COLO668 (cell line): ENCODE results near the gene UQCRQ.

Experiments used
- DNase-seq: peaks from one replicate; lab custom pipeline; 2025; ENCODE audit not compliant: unreplicated experiment; lab: John Stamatoyannopoulos, UW

Gene UQCRQ

DNA sequence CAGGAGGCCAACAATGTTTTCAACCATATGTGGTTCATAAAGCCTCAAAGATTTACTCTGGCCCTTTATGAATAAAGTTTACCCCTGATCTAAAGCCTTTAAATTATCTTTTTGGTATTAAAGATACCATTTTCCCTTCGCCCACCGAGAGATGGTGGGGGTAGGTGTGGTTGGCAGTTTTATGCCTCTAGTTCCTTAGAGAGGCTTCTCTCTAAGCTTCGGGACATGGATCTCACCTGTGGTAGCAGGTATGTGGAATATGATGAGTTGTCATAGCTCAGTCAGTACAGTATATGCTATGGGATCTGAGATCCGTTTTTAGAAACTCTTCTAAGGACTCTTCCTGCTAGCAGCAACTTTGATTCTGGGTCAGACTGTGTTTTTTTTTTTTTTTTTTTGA lies 2.3 kb downstream of the UQCRQ start:
- DNase-seq: no peak

DNA sequence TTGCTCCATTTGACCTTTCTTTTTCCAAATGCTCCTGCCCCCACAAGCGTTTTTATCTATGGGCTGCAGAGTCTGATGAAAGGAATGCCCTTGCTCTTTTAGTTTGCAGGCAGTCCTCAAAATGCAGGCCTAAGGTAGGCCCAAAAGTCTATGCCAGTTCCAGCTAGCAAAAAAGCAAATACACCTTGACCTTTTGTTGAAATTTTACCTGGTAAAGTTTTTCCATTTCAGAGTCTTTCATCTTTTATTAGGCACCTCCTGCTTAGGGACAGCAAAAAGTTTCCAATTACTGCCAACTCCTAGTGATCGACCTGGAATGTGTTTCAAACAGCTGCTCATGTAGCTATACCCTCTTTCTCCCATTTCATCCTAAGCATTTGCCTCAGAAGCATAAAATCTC lies 4.4 kb downstream of the UQCRQ start:
- DNase-seq: no peak

DNA sequence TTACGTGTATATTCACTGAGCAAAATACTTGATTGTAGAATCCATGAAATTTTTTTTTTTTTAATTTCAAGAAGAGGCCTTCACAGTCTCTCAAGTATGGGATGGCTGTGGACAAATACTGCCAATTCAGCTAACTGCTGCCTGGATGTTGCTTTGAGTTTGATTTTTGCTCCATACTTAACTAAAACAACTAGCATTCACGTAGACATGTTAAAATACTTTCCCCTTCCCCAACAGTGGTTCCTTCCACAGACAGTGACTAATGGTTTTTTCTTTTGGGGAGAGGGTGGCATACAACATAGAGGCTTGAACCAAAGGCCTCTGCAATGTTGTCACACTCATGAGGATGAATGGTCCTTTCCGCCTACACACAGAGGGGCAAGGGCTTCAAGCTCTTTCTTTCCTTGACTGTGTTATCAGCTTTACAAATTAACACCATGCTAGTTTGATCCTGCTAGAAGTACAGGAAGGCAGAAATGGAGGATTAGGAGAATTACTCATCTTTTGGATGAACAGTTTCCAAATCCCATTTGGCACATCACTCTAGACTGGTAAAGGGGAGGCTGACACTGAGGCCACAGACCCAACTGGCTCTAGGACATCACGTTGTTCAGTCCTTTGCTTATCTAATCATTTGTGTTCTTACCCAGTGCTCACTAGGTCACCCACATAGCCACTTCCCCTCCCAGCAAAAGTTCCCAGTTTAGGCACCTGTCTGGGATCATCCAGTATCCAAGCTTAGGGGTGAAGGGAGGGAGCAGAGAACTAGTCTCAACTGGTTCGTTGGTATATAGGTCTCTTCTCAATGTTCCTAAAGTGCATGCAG lies 5.2 kb downstream of the UQCRQ start:
- DNase-seq: no peak

DNA sequence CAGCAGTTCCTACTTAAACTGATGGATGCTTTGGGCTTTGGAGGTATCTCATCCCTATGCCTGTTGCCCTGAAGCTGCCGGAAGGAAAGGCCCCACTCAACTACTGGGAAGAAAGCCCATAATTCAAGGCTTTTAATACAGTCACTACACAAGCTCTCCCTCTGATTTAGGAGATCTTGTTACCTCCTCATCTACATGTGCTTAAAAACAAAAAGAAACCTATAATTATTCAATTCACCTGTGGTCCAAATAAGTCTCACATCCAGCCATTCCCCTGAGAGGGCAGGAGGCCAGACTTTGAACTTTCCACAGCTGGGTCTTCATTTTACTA lies 6.3 kb downstream of the UQCRQ start:
- DNase-seq: no peak

DNA sequence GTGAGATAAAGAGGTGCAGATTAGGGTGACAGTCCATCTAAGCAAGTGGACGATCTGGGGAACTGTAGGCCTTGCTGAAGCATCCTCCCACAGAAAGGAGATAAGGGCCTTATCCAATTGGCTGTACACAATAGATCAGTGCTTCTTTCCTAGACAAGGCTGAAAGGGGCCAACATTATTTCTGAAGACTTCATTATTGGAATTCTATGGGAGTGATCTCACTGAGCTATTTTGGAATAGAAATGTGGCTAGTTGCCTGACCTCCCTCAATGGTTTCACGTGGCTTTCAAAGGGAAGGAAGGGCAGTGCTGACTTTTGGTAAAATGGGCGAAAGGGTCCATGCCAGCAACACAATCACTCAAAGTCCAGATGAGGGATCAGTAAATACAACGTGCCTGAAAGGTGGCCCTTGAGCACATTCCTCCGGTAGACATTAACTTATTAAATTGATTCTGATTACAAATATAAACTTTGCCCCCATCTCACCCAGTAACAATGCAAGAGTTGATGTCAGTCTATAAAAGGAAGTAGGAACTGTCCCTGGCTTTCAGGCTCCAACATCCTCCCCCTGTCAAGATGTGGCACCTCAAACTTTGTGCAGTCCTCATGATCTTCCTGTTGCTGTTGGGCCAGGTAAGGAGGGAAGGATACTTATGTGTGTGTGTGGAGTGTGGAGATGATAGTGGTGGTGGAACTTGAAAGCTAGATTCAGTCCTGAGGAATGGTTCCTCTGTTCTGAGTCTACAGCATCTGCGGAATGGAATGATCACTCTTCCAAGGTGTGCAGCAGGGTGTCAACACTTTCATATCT lies 6.9 kb downstream of the UQCRQ start, which contains the start of gene LEAP2:
LEAP2 (plus strand) TSS at position 550 of the 811 bp plus-strand sequence; CDS start at position 577, 27 bp downstream.
- no peak for DNase-seq

DNA sequence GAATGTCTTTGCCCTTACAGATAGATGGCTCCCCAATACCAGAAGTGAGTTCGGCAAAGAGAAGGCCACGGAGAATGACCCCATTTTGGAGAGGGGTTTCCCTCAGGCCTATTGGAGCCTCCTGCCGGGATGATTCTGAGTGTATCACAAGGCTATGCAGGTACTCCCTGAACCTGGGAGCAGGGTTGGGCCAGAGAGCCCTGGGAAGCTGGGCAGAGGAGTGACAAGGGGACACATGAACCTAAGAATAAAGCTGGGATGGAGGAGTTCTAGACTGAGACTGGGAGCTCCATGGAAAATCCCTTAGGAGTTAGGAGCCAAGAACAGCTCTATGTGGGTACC lies 7.5 kb downstream of the UQCRQ start:
- no peak for DNase-seq

DNA sequence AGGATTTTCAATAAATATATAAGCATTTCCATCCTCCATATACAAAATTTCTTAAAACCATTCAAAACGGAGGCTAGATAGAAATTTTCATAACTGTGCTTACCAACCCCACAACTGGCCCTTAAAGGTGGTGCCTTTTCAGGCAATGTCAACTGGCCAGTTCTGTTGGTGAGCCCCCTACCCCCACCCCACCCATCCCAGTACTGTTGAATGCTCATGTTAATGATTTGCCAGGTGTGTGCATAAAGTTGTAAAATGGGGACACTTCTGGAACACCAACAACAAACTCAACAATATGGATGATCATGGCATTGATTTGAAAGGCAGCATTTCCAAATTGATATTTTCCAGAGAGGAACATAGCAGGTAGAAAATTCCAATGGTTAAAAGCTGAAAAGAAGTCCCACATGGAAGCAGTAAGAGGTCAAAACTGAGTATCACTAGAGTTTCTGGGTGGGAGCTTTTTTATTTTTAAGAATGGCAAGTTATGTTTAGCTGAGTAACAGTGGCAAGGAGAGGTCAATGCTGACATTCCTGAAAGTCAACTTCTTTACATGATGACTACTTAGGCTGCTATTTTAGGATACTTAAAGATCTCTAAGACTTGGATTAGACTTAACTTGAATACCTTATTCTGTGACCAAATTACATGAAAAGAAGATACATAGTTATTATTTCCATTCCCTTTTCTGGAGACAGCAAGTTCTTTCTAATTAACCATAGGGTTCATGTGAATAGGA lies 9.7 kb downstream of the UQCRQ start:
- DNase-seq: no peak

DNA sequence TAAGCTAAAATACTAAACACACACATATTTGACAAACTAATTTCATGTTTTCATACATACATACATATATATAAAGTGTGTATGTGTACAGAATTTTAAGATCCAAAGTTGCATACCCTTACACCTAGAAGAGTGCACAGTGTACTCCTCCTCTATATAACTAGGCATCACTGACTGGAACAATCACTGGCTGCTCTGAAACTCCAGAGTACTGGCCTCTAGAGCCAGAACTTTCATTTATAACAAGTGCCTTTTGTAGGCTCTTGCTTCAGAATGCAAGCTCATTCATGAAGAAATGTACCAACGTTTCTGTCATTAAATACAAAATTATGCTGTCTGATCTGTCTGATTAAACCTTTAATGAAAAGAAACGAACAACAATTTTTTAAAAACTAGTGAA lies 11.0 kb downstream of the UQCRQ start:
- no peak for DNase-seq

DNA sequence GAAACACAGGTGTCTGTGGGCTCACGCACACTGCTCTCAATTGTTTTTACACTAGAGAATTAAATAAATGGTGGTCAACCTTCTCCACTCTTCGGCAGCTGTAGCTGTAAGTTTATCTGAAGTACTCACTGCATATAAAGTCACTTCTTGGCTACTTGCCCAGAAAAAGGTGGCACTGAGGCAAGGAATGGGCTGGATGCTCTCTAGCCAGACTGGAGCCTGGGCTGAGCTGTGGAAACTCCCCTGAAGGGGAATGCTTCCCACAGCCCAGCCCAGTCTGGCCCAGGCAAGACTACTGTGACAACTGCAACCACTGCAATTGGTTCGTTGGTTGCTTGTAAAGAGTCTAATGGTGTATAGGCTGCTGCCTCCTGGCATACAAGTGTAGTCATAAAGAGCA lies 11.5 kb downstream of the UQCRQ start:
- no peak for DNase-seq

DNA sequence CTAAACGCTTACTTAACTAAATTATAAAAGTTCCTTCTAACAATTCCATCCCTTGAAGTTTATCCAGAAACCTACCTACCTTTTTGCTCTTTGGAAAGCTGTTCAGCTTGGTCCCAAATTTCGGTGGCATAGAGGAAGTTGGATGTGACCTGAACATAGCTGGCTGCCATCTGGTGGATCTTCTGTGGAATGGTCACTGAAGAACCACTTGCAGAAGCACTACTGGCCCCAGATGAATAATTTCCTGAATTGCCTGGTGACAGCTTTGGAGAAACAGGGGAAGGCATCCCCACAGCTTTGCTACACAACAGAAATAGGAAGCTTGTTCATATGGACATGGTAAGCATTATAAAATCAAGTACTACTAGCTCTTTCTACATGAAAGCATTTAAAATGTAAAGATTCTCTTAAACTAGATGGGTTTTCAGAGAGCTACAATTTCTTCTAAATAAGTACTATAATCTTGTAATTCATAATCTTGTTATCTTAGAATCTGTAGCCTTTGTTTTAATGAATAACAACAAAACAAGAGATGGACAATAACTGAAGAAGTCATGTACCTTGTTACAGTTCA lies 16.9 kb downstream of the UQCRQ start:
- peak; percentile 14 for DNase-seq

DNA sequence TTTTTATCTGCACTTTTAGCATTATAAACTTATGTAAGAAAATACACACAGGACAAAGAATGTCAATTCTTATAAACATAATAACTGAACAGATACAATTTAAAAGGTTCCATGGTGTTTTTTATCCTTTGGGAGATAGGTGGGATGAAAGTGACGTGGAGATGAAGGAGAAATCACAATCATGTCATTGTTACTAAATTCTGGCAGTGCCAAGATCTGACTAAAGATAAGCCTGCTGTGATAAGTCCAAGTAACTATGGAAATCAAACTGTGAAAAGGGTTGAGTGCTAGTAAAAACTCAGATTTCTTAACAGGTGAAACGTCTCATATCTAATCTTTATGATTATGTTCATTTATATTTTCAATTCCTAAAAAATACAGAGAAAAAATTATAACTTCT lies 18.1 kb downstream of the UQCRQ start:
- no peak for DNase-seq

DNA sequence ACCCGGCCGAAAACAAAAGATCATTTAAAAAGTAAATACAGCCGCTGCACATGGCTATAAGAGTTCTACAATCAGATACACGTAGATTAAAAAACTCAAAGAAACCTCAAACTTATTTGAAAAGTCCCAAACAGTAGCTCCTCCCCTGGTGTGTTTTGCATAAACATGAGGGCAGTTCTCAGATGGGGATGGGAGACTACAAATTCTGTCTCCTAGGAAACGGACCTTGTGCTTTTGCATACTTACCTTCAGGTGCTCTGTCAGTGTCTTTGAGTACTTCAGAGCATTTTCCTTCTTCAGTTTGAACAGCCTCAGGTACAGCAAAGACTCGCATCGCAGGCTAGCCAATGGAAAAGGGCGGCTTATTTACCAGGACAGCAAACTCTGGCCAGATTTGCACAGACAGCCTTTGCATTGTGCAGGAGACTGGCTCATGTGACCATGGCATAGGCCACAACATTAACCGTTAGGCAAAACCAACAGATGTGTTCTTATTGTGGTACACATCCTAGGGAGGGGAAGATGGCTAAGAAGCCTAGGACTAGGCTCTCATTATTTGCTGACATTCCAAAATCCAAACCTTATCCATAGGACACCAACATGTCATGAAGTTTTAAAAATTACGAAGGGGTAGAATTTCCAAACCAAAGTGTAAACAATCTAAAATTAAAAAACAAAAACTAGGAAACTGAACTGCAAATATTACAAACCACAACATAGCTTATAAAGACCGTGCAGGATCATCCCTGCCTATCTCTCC lies 19.8 kb downstream of the UQCRQ start:
- no peak for DNase-seq

DNA sequence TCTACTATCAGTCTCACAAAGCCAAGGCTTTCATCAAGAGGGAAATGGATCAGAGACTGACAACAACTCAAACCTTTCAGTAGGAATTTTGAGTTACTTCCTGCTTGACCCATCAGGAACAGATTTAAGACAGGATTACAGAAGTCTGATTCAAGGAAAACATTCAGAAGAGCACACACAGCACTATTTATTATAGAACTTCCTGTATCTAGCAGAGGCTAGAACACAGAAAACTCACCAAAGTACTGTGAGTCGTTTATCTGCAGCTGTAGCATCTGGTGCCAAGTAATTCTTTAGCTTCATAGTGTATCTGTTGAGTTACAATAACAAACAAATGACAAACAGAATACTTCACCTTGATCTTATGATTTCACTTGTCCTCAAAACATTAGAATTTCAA lies 20.8 kb downstream of the UQCRQ start:
- no peak for DNase-seq

DNA sequence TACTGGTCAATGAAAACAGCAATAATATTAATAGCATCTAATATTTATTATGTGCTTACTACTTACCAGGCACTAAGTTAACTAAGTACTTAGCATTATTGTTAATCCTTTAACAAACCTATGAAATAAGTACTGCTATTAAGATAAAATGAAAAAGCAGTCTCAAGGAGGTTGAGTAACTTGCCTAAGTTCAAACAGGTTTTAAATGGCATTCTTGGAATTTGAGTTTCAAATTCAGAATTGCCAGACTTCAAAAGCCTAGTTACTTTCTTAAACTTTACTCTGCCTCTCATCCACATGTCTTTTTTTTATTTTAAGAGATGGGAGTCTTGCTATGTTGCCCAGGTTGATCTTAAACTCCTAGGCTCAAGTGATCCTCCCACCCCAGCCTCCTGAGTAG lies 23.1 kb downstream of the UQCRQ start:
- DNase-seq: no peak

DNA sequence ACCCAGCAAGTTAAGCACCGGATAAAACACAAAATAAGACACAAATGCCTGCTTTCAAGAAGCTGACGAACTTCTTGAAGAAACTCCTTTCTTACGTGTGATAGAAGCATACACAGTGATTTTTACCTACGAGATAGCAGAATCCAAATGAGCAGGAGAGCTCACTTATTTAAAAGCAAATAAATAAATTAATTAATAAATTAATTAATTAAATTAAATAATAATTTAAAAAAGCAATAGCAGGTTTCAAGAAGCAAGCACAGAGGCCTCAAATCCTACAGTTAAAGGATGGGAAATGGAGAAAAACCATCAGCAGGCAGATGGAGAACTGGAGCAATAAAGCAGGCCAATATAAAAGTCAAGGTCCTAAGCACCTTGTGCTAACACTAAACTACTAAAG lies 24.4 kb downstream of the UQCRQ start:
- DNase-seq: no peak

DNA sequence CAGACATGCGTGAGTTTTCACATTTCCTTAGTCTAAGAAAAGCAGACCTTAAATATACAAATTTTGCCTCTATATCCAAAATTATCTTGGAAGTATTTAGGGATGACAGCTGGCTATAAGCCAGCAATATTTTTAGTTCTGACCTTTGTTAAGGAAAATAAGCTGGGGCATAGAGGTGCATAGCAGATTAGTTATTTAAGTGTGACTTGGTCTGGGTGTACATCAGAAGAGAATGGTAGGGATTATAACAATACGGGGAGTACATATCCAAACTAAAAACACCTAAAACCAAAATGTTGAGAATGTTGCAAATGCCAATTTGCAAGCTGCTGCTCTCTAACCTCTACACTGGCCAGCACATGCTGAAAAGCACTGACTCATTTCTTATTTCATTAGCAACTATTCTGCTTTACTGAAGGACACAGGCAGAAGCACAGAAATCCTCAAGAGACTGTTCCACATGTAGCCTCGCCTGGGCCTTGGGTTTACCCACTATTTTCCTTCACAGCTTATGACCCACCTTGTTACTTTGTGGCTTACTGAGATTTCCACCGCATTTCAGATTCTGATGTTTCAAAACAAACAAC lies 29.4 kb downstream of the UQCRQ start:
- DNase-seq: no peak

DNA sequence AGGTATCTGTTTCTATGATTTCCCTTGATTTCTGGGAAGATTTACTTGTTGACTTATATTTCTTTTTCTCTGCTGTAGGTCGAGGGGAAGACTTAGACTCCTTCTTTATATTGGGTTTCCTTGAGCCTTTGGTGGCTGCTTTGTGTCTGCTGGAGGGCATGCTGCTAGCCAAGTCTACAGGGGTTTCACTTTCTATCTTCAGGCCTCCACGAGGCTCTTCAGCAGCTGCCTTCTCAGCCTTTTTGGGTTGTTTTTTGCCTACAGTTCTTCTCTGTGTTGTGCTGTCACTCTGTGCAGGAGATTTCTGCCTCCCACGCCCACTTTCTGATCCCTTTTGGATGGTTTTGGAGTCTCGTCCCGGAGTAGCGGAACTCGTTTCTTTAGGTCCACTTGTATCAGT lies 30.2 kb downstream of the UQCRQ start:
- no peak for DNase-seq

DNA sequence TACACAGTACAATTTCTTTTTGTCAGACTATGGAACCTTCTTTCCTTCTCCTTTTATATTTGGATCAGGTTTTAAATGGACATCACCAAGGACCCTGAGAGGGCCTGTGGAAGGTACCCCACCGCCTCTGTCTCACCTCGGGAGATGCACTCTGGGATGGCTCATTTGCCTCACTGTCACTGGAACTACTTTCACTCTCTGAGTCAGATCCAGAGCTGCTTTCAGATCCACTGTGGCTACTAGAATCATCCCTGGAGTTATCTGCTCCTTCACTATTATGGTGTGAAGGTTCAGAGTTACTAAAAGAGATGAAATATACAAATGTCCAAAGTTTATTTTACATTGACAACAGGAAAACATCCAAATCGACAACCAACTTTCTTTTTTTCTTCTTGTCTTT lies 31.7 kb downstream of the UQCRQ start:
- no peak for DNase-seq

DNA sequence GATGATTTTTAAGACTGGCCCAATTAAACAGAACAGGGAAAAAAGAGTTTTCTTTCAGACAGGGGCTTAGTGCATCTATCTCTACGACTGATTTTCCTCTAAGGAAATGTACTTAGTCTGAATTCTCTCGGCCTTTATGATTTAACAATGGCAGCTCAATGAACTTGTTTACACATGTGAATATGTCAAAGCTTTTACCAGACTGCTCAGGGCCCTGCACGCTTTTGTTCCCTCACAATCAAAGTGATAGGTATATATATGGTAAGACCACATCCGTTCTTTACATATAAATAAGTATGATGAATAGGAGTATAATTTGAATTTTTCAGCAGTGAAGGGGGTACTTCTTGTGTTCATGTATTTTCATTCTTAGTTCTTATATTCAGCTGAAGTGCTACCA lies 34.6 kb downstream of the UQCRQ start:
- DNase-seq: no peak

DNA sequence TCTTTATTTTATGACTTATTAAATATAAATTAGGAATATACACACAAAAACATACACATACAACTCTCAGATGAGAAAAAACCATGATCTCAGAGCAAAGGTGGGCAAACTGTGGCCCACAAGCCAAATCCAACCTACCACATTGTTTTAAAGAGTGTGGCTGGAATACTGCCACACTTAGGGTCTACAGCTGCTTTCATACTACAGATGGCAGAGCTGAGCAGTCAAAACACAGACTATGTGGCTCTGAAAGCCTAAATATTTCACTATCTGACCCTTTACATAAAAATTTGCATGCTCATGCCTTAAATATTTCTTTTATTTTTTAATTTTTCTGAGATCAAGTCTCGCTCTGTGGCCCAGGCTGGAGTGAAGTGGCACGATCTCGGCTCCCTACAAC lies 35.3 kb downstream of the UQCRQ start:
- no peak for DNase-seq
